HG03196 (cell line): ENCODE results near the gene SH3PXD2A.
"Not testable (repeated sequence)": the region's sequence is repeated elsewhere in the genome, so short reads cannot be mapped to it uniquely, and the experiment has no call there.

Experiments
- ATAC-seq: cut with Tn5 transposase; IDR thresholded peaks from one replicate; pipeline ENCODE4 v1.9.1; 2021; ENCODE audit not compliant: unreplicated experiment

The SH3PXD2A gene

GRCh38 chr10:103793920-103794883, 61.2 kb downstream of the SH3PXD2A start:
- no peak for ATAC-seq

GRCh38 chr10:103793429-103793828, 61.9 kb downstream of the SH3PXD2A start:
- no peak for ATAC-seq

- ATAC-seq, result no peak
Observed at GRCh38 chr10:103792547-103792946, 62.8 kb downstream of the SH3PXD2A start.

- no peak for ATAC-seq
Observed at GRCh38 chr10:103791858-103792257, 63.5 kb downstream of the SH3PXD2A start.

- ATAC-seq, result no peak
Observed at GRCh38 chr10:103791291-103791690, 64.1 kb downstream of the SH3PXD2A start.

- no peak for ATAC-seq
Observed at GRCh38 chr10:103790580-103790979, 64.8 kb downstream of the SH3PXD2A start.

- ATAC-seq, result no peak
Observed at GRCh38 chr10:103789771-103790201, 65.6 kb downstream of the SH3PXD2A start.

GRCh38 chr10:103789161-103789560, 66.2 kb downstream of the SH3PXD2A start:
- ATAC-seq, result no peak

GRCh38 chr10:103787331-103787730, 68.0 kb downstream of the SH3PXD2A start:
- no peak for ATAC-seq

- no peak for ATAC-seq
Observed at GRCh38 chr10:103786020-103786419, 69.4 kb downstream of the SH3PXD2A start.

GRCh38 chr10:103784723-103785418, 70.5 kb downstream of the SH3PXD2A start:
- no peak for ATAC-seq

GRCh38 chr10:103784089-103784488, 71.3 kb downstream of the SH3PXD2A start:
- no peak for ATAC-seq

GRCh38 chr10:103783681-103784080, 71.7 kb downstream of the SH3PXD2A start:
- ATAC-seq, result no peak

GRCh38 chr10:103781329-103782061, 73.9 kb downstream of the SH3PXD2A start:
- ATAC-seq, result no peak

- ATAC-seq, result no peak
Observed at GRCh38 chr10:103780242-103781149, 74.9 kb downstream of the SH3PXD2A start.

GRCh38 chr10:103778358-103779139, 76.8 kb downstream of the SH3PXD2A start:
- ATAC-seq, result no peak

- no peak for ATAC-seq
Observed at GRCh38 chr10:103776878-103777591, 78.3 kb downstream of the SH3PXD2A start.

GRCh38 chr10:103775776-103776175, 79.6 kb downstream of the SH3PXD2A start:
- ATAC-seq, result no peak

- ATAC-seq, result not testable (repeated sequence)
Observed at GRCh38 chr10:103772846-103773245, 82.5 kb downstream of the SH3PXD2A start.
